Nephron progenitor cell (in vitro differentiated cells): ENCODE data around the gene AMH.

Experiments used
- DNase-seq: peaks from one replicate; pipeline ENCODE4 v3.0.0; 2021
- H3K27ac Mint-ChIP-seq: 2 replicates; pipeline ENCODE4 v1.8.0; 2021; ENCODE audit warnings: mild to moderate bottlenecking, moderate library complexity, mixed read lengths
- H3K27me3 Mint-ChIP-seq: 2 replicates; pipeline ENCODE4 v1.8.0; 2021; ENCODE audit warnings: mild to moderate bottlenecking, low read depth, mixed read lengths; ENCODE audit not compliant: poor library complexity
- H3K36me3 Mint-ChIP-seq: 2 replicates; pipeline ENCODE4 v1.8.0; 2021; ENCODE audit warnings: low read depth, mixed read lengths
- H3K4me1 Mint-ChIP-seq: 2 replicates; pipeline ENCODE4 v1.8.0; 2021; ENCODE audit warnings: mixed read lengths
- H3K4me3 Mint-ChIP-seq: 2 replicates; pipeline ENCODE4 v1.8.0; 2021; ENCODE audit warnings: mild to moderate bottlenecking, moderate library complexity, mixed read lengths
- H3K9me3 Mint-ChIP-seq: 2 replicates; pipeline ENCODE4 v1.8.0; 2021; ENCODE audit warnings: mild to moderate bottlenecking, moderate library complexity, mixed read lengths
- TF ChIP-seq, protein P1 (sequence below): fragments of 200-600 bp; sonication (generic); IDR thresholded peaks from 2 replicates; pipeline ENCODE4 v1.5.0; 2021; ENCODE audit warnings: antibody characterized with exemption

The AMH gene

GRCh38 chr19:2235381-2236063 lies 13.6 kb upstream of the AMH start:
- no peaks in the 10 kb centered on the region for H3K9me3 Mint-ChIP-seq
- DNase-seq, result no peak
- peaks cover 17% of the 10 kb centered on the region for H3K36me3 Mint-ChIP-seq
- peak overlapping the region; percentile 89 for H3K4me3 Mint-ChIP-seq
- TF ChIP-seq, protein P1, sequence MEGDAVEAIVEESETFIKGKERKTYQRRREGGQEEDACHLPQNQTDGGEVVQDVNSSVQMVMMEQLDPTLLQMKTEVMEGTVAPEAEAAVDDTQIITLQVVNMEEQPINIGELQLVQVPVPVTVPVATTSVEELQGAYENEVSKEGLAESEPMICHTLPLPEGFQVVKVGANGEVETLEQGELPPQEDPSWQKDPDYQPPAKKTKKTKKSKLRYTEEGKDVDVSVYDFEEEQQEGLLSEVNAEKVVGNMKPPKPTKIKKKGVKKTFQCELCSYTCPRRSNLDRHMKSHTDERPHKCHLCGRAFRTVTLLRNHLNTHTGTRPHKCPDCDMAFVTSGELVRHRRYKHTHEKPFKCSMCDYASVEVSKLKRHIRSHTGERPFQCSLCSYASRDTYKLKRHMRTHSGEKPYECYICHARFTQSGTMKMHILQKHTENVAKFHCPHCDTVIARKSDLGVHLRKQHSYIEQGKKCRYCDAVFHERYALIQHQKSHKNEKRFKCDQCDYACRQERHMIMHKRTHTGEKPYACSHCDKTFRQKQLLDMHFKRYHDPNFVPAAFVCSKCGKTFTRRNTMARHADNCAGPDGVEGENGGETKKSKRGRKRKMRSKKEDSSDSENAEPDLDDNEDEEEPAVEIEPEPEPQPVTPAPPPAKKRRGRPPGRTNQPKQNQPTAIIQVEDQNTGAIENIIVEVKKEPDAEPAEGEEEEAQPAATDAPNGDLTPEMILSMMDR, result no peak
- peaks cover 53% of the 10 kb centered on the region for H3K4me1 Mint-ChIP-seq
- H3K27me3 Mint-ChIP-seq, result no peaks in the 10 kb centered on the region
- no peak overlapping the region for H3K27ac Mint-ChIP-seq

GRCh38 chr19:2236064-2236313 lies 13.1 kb upstream of the AMH start:
- H3K36me3 Mint-ChIP-seq, result peaks cover 17% of the 10 kb centered on the region
- peak overlapping the region; percentile 89 for H3K4me3 Mint-ChIP-seq
- peaks cover 58% of the 10 kb centered on the region for H3K4me1 Mint-ChIP-seq
- H3K9me3 Mint-ChIP-seq, result no peaks in the 10 kb centered on the region
- TF ChIP-seq, protein P1, result no peak
- no peak overlapping the region for H3K27ac Mint-ChIP-seq
- DNase-seq, result no peak
- H3K27me3 Mint-ChIP-seq, result no peaks in the 10 kb centered on the region

GRCh38 chr19:2236314-2237050 lies 12.6 kb upstream of the AMH start, which contains the start of the genes PLEKHJ1 and SF3A2:
Gene PLEKHJ1, minus strand, starts transcription at chr19:2236329. Its CDS starts 81 bp downstream, at chr19:2236248.
Gene SF3A2, plus strand, starts transcription at chr19:2236824. Its CDS starts 6,595 bp downstream, at chr19:2243419.
- TF ChIP-seq, protein P1, result peak; percentile 96
- Mint-ChIP-seq H3K27me3 (no peaks in the 10 kb centered on the region), H3K36me3 (peaks cover 17% of the 10 kb centered on the region), H3K4me3 (peak within 1 kb of the TSS; percentile 89), H3K9me3 (no peaks in the 10 kb centered on the region), H3K4me1 (peaks cover 63% of the 10 kb centered on the region), H3K27ac (peak within 1 kb of the TSS; percentile 100)
- peak; percentile 97 for DNase-seq

- Mint-ChIP-seq H3K4me3 (peak overlapping the region; percentile 89), H3K27ac (peak overlapping the region; percentile 94), H3K4me1 (peaks cover 67% of the 10 kb centered on the region), H3K27me3 (no peaks in the 10 kb centered on the region), H3K9me3 (no peaks in the 10 kb centered on the region), H3K36me3 (peaks cover 17% of the 10 kb centered on the region)
- TF ChIP-seq, protein P1, result no peak
- no peak for DNase-seq
Measured at GRCh38 chr19:2237051-2237868, 11.9 kb upstream of the AMH start.

- Mint-ChIP-seq H3K4me1 (peaks cover 73% of the 10 kb centered on the region), H3K4me3 (peak overlapping the region; percentile 89), H3K36me3 (peaks cover 20% of the 10 kb centered on the region), H3K27ac (peak overlapping the region; percentile 94), H3K9me3 (no peaks in the 10 kb centered on the region), H3K27me3 (no peaks in the 10 kb centered on the region)
- TF ChIP-seq, protein P1, result no peak
- no peak for DNase-seq
Measured at GRCh38 chr19:2237869-2238153, 11.3 kb upstream of the AMH start.
